Ovary (tissue), 9 donors: ENCODE data around the gene MYDGF. TPM values are rescaled to one million over a fixed set of nuclear protein-coding genes. Genes with fewer than 3 reads are reported as not detected.

Experiments used
- DNase-seq, 5 donors: peaks; one replicate each; pipeline ENCODE4 v3.0.0-alpha.2; 2019 to 2020
- H3K27ac ChIP-seq, 2 donors: fragments of 200-600 bp; one replicate each; pipeline versions ENCODE4 v1.5.1 to v1.8.0; 2019 to 2022
- H3K27me3 ChIP-seq: fragments of 200-600 bp; one replicate; pipeline ENCODE4 v1.8.0; 2022
- H3K36me3 ChIP-seq: fragments of 200-600 bp; sonication (generic); one replicate; pipeline ENCODE4 v1.5.1; 2019
- H3K4me1 ChIP-seq: one replicate; pipeline ENCODE4 v1.8.1; 2013; ENCODE audit warnings: mild to moderate bottlenecking, moderate library complexity; ENCODE audit not compliant: insufficient read depth
- H3K4me3 ChIP-seq: fragments of 200-600 bp; sonication (generic); one replicate; pipeline ENCODE4 v1.5.1; 2017
- H3K9me3 ChIP-seq, 2 donors: fragments of 200-600 bp in 1 of 2; sonication (generic) in 1 of 2; one replicate each; pipeline versions ENCODE4 v1.5.1 to v1.8.1; 2013 to 2019; ENCODE audit warnings: mild to moderate bottlenecking in 1 of 2, moderate library complexity in 1 of 2
- EP300 ChIP-seq: sonication (generic); formaldehyde crosslinking; IDR thresholded peaks from one replicate; pipeline ENCODE4 v1.6.1; 2017; ENCODE audit warnings: antibody characterized with exemption
- POLR2A ChIP-seq: fragments of 450-650 bp; IDR thresholded peaks from one replicate; pipeline ENCODE4 v1.6.1; 2017; ENCODE audit warnings: antibody characterized with exemption, mild to moderate bottlenecking, moderate library complexity
- WGBS, 3 donors: extraction: QIAGEN DNeasy Blood & Tissue Kit in 1 of 3; methylation state at CpG; one replicate each; pipeline versions ENCODE4 v1.1.5 to v1.1.7; 2013 to 2017; 5-methylcytosine and 5-hydroxymethylcytosine counted together
- intact Hi-C, 4 donors: fragments of 100-400 bp; cut with DNase I; formaldehyde crosslinking; loops; one replicate each; pipeline versions ENCODE4 v1.11.0 to v1.15.1; 2022 to 2023
- polyA plus RNA-seq, 2 donors: library from polyadenylated mRNA; stranded (reverse); fragments of 200-250 nt in 1 of 2; fragments of 350-450 nt in 1 of 2; fragmentation: Illumina TruSeq in 1 of 2; extraction: RNeasy Lipid Tissue Mini Kit (QIAGEN cat#74804) in 1 of 2; gene quantifications; one replicate each; pipeline ENCODE4 v1.2.3, GENCODE V29; 2013 to 2014
- total RNA-seq, 7 donors: library from RNA; depleted of rRNA in 2 of 7; stranded (reverse); fragments of >200 nt in 2 of 7; fragmentation: NEBNext Ultra II Directional in 3 of 7; extraction: Animal tissue kit (Norgen Biotek cat#: 25700) in 3 of 7; gene quantifications; one replicate each; pipeline versions ENCODE4 v1.1.0 to v1.2.4, GENCODE V29; 2016 to 2023
- TF ChIP-seq, protein P1 (sequence below), 3 donors: fragments of 450-650 bp in 2 of 3; fragments of 200-600 bp in 1 of 3; IDR thresholded peaks; one replicate each; pipeline versions ENCODE4 v1.5.1 to v1.8.0; 2016 to 2022; ENCODE audit warnings: antibody characterized with exemption in 3 of 3, mild to moderate bottlenecking in 1 of 3
- donor health status: DM: no; HTN: no; CAD: no; lungs with moderate emphysema.
- donor health status: DM: no; HTN: no; CAD: no.
- donor health status: Bipolar disorder and iron deficiency.
- donor health status: DM: yes; HTN: yes; CAD: no.
- donor health status: DM: no; HTN: no; CAD: no.
- donor health status: DM: yes; HTN: yes; CAD: no.

Gene MYDGF
- total and polyA plus RNA-seq, 9 donors = 28.6 to 85.4 (median 59.4) TPM

DNA sequence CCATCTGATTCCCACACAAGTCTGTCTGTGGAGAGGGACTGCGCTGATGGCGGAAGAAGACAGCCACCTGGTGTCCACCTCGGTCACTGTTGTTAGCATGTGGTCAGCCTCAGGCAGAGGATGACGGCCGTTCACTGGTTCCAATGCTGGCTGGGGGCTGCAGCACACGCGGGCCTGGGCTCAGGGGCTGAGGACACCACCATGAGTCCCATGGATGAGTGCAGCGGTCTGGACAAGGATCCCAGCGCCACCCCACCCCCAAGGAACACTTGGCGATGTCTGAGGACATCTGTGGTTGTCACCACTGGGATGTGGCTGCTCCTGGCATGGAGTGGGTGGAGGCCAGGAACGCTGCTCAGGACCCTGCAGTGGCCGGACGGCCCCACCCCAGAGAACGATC is 42.6 kb upstream of the MYDGF start:
- 86 to 95% (median 90%) methylated on average over 14 of the region's 14 CpGs for WGBS, 3 donors
- Histone ChIP-seq H3K36me3 (no peaks in the 10 kb centered on the region), H3K4me3 (no peak overlapping the region), H3K4me1 (peaks cover 6% of the 10 kb centered on the region), H3K9me3 (no peaks in the 10 kb centered on the region), H3K27me3 (no peaks in the 10 kb centered on the region), H3K27ac (no peak overlapping the region)
- DNase-seq = no peak
- intact Hi-C loops = no loop called here
- TF ChIP-seq EP300 = no peak
- TF ChIP-seq, protein P1, sequence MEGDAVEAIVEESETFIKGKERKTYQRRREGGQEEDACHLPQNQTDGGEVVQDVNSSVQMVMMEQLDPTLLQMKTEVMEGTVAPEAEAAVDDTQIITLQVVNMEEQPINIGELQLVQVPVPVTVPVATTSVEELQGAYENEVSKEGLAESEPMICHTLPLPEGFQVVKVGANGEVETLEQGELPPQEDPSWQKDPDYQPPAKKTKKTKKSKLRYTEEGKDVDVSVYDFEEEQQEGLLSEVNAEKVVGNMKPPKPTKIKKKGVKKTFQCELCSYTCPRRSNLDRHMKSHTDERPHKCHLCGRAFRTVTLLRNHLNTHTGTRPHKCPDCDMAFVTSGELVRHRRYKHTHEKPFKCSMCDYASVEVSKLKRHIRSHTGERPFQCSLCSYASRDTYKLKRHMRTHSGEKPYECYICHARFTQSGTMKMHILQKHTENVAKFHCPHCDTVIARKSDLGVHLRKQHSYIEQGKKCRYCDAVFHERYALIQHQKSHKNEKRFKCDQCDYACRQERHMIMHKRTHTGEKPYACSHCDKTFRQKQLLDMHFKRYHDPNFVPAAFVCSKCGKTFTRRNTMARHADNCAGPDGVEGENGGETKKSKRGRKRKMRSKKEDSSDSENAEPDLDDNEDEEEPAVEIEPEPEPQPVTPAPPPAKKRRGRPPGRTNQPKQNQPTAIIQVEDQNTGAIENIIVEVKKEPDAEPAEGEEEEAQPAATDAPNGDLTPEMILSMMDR (IDR thresholded peaks at IDR 0.05) = no peak
- no peak for TF ChIP-seq POLR2A

DNA sequence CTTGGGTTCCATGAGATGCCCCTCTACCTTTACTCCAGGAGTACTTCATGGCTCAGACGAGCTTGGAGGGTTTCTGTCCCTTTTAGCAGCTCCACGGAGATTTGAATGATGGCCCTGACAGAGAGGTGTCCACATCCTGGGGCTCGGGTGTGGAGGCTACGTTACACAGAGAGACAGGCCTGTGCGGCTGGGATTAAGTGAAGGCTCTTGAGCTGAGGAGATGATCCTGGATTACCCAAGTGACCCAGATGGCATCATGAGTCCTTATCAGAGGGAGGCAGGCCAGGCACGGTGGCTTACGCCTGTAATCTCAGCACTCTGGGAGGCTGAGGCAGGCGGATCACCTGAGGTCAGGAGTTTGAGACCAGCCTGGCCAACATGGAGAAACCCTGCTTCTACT is 41.1 kb upstream of the MYDGF start:
- H3K4me1 ChIP-seq = peaks cover 8% of the 10 kb centered on the region
- no peaks in the 10 kb centered on the region for H3K9me3 ChIP-seq
- H3K27ac ChIP-seq = no peak overlapping the region
- H3K27me3 ChIP-seq = no peaks in the 10 kb centered on the region
- TF ChIP-seq POLR2A = no peak
- TF ChIP-seq EP300 = no peak
- TF ChIP-seq, protein P1 (IDR thresholded peaks at IDR 0.05) = no peak
- WGBS, 3 donors = 90 to 93% (median 92%) methylated on average over 8 of the region's 8 CpGs
- H3K36me3 ChIP-seq = no peaks in the 10 kb centered on the region
- H3K4me3 ChIP-seq = no peak overlapping the region
- no peak for DNase-seq
- intact Hi-C loops = no loop called here

DNA sequence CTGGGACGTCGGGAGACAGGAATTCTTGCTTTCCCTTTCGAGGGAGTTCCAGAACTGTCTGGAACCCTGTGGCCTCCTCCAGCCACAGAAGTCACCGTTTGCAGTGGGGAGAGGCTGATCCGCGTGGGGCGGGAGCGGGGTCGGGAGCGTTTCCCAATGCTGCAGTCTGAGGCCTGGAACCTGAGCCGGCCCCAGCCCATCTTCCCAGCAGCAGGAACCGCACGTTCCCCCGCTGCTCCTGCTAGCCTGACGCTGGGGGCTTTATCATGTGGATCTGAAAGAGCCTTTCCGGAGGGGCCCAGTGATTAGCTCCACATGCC is 40.1 kb upstream of the MYDGF start:
- Histone ChIP-seq H3K4me3 (no peak overlapping the region), H3K4me1 (peaks cover 11% of the 10 kb centered on the region), H3K27me3 (no peaks in the 10 kb centered on the region), H3K9me3 (no peaks in the 10 kb centered on the region), H3K36me3 (no peaks in the 10 kb centered on the region), H3K27ac (no peak overlapping the region)
- DNase-seq = no peak
- intact Hi-C loops = no loop called here
- 78 to 86% (median 83%) methylated on average over 11 to 16 of the region's 16 CpGs for WGBS, 3 donors
- no peak for TF ChIP-seq POLR2A
- no peak for TF ChIP-seq EP300
- TF ChIP-seq, protein P1 (IDR thresholded peaks at IDR 0.05) = no peak

DNA sequence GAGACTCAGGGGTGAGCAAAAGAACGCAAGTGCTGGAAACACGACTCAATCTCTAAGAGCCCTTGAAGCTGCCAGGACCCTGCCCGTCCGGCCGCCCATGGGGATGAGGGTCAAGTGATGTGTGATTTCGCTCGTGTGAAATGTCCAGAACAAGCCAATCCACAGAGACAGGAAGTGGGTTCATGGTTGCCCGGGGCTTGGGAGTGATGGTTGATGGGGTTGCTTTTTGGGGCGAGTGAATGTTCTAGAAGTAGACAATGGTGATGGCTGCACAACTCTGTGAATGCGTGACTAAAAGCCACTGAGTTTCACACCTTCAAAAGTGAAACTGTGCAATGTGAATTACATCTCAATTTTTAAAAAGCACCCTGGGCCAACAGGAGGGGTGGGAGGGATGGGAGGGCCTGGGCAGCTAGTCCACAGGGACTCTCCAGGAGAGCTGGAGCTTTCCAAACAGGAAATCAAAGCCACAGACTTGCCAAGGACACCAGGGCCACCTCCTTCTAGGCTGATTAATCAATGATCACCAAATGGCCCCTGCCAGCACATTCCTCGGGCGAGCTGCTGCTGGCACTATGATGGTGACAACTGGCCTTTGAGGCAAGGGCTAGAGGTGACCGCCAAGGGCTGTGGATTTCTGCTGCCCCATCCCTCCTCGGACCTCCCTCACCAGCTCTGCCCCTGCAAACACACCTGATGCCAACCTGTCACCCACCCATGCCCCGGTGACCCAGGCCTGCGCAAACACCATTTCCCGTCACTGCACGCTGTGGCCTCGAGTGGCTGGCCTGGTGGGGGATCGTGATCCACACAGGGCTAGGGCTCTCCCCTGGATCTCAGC is 39.5 kb upstream of the MYDGF start:
- Histone ChIP-seq H3K36me3 (no peaks in the 10 kb centered on the region), H3K4me3 (no peak overlapping the region), H3K9me3 (no peaks in the 10 kb centered on the region), H3K27me3 (no peaks in the 10 kb centered on the region), H3K27ac (no peak overlapping the region), H3K4me1 (peaks cover 11% of the 10 kb centered on the region)
- 81 to 89% (median 85%) methylated on average over 20 of the region's 20 CpGs for WGBS, 3 donors
- TF ChIP-seq EP300 = no peak
- TF ChIP-seq POLR2A = no peak
- TF ChIP-seq, protein P1 (IDR thresholded peaks at IDR 0.05) = no peak
- no peak for DNase-seq
- intact Hi-C loops = no loop called here
